GM18526 (cell line): Measurements from ENCODE around the gene KCNQ1OT1.

Experiments used
- POLR2A ChIP-seq: IDR thresholded peaks from 3 replicates; pipeline ENCODE4 v1.6.1; 2011; ENCODE audit not compliant: insufficient read length; ENCODE audit errors: extremely low read depth

The KCNQ1OT1 gene

DNA sequence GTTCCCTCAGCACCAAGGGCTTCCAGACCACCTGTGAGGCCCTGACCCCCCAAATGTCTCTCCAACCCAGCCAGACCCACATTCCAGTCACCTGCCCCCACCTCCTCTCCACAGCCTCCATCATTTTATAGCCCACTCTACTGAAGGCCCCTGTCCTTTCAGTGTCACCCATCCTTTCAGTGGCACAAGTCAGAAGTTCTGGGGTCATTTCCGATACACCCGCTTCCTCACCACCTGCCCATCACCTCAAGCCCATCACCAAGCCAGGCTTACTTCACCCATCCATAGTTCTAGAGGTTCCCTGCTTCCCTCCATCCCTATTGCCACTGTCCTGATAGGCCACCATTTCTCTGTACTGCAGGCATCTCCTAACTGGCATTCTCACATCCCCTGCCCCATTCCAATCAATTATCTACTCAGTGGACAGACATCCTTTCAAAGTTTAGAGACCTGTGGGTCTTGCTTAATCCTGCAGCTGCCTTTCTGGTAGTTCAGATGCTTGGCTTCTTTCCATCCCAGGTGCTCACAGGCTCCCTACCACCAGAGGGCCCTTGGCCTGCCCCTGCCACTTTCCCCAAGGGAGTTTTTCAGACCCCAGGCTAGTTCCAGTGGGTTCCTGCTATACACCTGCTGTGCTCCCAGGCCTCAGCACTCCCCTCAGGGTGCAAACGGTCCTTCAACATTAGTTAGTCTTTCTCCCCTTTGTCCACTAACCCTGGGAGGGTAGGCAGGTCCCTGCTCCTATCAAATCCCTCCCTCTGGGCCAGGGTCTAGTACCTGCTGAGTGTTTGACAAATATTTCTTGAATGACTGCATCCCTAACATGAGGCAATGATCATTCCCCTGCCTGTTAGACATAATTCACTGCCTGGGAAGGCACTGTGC is 7.6 kb downstream of the KCNQ1OT1 start:
- no peak for TF ChIP-seq POLR2A

DNA sequence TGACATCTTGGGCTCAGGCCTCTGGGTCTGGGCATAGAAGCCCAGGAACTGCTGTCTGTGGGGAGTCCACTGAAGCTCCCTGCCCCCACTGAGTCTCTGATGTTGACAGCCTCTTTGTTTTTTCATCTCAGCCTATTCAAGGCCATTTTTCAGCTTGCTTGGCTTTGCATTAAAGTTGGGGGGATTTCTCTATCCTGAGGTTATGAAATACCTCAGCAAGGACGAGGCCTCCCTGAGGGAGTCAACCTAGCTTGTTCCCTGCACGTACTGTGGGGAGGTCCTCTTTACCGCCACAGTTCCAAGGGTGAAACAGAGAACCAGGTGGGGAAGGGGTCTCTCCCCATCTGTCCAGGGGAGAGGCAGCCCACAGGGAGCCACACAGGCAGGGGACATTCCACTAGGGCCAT is 8.4 kb downstream of the KCNQ1OT1 start:
- no peak for TF ChIP-seq POLR2A

DNA sequence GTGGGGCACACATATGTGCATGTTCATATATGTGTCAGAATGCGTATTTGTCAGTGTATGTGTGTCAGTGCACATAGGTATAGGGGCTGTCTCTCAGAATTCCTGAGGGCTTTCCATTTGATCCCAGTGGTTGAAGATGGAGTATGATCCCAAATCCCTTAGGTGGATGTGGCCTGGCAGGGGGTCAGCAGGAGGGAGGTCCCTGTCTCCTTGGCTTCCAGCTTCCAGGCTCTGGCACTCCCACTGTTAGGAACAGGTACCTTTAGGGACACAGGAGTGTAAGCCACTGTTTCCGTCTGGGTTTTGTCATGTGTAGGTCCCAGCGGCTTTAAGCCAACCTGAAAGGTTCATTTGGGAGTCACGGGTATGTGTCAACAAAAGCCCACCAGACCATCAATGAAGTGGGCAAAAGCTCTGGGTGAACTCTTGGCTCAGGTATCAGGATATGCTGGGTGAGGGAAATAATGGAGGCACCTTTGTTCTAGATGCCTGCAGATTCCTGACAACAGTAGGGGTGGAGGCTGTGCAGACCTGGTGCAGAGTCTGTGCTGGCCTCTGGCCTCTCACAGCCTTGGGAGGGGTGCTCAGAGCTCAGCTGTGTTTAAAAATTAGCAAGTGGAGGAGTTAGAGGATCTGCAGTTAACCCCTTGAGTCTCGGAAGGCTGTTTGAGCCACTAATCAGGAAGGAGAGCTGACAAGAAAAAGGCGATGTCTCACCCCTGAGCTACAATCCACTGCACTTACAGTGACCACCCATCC is 9.0 kb downstream of the KCNQ1OT1 start:
- TF ChIP-seq POLR2A: no peak

- TF ChIP-seq POLR2A: no peak
Observed at GRCh38 chr11:2689651-2690575, 9.9 kb downstream of the KCNQ1OT1 start.

- no peak for TF ChIP-seq POLR2A
Observed at GRCh38 chr11:2688381-2689231, 11.2 kb downstream of the KCNQ1OT1 start.

GRCh38 chr11:2687782-2688191 is 12.0 kb downstream of the KCNQ1OT1 start:
- TF ChIP-seq POLR2A: no peak

- TF ChIP-seq POLR2A: no peak
Observed at GRCh38 chr11:2687223-2687530, 12.6 kb downstream of the KCNQ1OT1 start.

- TF ChIP-seq POLR2A: no peak
Observed at GRCh38 chr11:2686360-2687222, 13.2 kb downstream of the KCNQ1OT1 start.

DNA sequence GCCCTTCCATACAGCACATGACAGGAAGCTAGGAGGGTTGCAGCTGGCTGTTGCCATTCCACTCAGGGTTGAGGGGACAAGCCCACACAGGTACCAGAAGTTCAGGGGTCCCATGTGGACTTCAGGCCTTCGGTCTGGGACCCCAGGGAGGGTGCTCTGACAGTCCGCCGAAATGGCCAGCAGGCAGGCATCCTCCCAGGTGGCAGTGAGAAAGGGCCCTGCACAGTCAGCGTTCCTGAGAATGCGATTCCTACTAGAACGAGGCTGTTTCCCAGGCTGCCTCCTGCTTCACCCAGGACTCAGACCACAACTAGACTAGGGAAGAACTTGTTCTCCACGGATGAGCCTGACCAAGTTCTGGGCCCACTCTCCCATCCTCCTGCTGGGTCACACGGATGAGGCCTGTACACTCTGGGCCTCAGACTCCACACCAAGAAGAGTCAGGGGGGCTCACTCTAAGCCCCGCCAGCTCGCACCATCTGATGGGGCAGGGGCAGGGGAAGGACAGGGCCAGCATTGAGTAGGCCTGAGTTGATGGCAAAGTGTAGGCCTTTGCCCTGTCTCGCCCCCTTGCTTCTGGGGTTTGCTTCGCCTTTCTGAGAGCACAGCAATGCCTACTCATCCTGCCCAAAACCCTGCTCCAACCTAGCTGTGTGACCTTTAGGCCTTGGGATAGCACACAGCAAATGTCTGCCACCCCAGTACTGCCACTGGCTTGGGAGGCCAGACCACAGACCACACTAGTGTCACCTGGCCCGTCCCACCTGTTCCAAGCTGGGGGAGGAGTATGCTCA is 14.0 kb downstream of the KCNQ1OT1 start:
- no peak for TF ChIP-seq POLR2A

GRCh38 chr11:2685051-2685450 is 14.7 kb downstream of the KCNQ1OT1 start:
- no peak for TF ChIP-seq POLR2A

DNA sequence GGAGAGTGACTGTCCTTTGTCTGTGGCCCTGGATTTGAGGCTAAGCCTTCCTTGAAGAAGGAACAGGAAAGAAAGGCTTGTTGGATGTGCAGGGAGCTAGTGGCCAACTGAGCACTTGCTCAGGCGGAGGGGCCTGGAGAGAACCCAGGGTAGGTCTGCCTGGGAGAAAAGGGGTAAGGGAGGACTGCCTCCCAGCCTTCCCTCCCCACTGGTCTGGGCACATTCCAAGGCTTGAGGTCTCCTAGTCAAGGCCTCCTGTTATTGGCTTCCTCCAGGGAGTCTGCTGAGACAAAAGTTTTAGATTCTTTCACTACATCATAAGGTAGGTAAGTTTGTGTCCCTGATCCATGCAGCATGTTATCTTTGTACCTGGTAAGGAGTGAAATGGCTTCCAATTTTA is 15.2 kb downstream of the KCNQ1OT1 start:
- TF ChIP-seq POLR2A: no peak

GRCh38 chr11:2683806-2684205 is 16.0 kb downstream of the KCNQ1OT1 start:
- no peak for TF ChIP-seq POLR2A

- TF ChIP-seq POLR2A: no peak
Observed at GRCh38 chr11:2681408-2682145, 18.2 kb downstream of the KCNQ1OT1 start.
